Liver (tissue), 3 donors: ENCODE data around the gene GGA1.

Source experiments
- CTCF ChIP-seq: fragments of 150-350 bp; IDR thresholded peaks from 2 replicates; pipeline ENCODE4 v1.5.1; 2017; ENCODE audit warnings: improper control_type of control experiment, low read depth, low read length; ENCODE audit not compliant: missing input control
- EGR1 ChIP-seq, 2 donors: IDR thresholded peaks; 2 replicates each; pipeline ENCODE4 v1.6.1; 2016 to 2018; ENCODE audit warnings: antibody characterized with exemption in 2 of 2, low read depth in 2 of 2
- NR2F2 ChIP-seq: IDR thresholded peaks from 2 replicates; pipeline ENCODE4 v1.6.1; 2016; ENCODE audit warnings: antibody characterized with exemption
- RAD21 ChIP-seq, 2 donors: IDR thresholded peaks; 2 replicates each; pipeline ENCODE4 v1.6.1; 2016; ENCODE audit warnings: antibody characterized with exemption in 2 of 2, mild to moderate bottlenecking in 2 of 2
- SP1 ChIP-seq: IDR thresholded peaks from 2 replicates; pipeline ENCODE4 v1.6.1; 2018; ENCODE audit warnings: antibody characterized with exemption, mild to moderate bottlenecking
- YY1 ChIP-seq: IDR thresholded peaks from 2 replicates; pipeline ENCODE4 v1.6.1; 2016; ENCODE audit warnings: antibody characterized with exemption, mild to moderate bottlenecking
- TF ChIP-seq, protein P1 (sequence below): IDR thresholded peaks from 2 replicates; pipeline ENCODE4 v1.6.1; 2016; ENCODE audit warnings: antibody characterized with exemption
- donor health status: healthy.
- donor health status: healthy.

DNA sequence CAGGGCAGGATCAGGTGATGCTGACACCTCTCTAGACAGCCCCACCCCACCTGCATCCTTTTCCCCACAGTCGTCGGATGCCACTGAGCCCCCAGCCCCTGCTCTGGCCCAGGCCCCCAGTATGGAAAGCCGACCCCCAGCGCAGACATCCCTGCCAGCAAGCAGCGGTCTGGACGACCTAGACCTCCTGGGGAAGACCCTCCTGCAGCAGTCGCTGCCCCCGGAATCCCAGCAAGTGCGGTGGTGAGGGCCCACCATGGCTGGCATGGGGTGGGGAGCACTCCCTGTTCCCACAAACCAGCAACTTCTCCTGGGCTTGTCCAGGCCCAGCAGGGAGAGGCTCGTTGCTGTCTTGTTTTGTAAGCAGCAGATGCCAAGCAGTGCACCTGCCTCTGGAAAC, 21.3 kb downstream of the GGA1 start:
- TF ChIP-seq YY1 (no peak), CTCF (no peak), RAD21 (IDR thresholded peaks at IDR 0.05) (no peak), EGR1 (IDR thresholded peaks at IDR 0.05; ENCODE audit: low read depth in 2 of 2) (no peak), NR2F2 (no peak), SP1 (no peak)
- TF ChIP-seq, protein P1, sequence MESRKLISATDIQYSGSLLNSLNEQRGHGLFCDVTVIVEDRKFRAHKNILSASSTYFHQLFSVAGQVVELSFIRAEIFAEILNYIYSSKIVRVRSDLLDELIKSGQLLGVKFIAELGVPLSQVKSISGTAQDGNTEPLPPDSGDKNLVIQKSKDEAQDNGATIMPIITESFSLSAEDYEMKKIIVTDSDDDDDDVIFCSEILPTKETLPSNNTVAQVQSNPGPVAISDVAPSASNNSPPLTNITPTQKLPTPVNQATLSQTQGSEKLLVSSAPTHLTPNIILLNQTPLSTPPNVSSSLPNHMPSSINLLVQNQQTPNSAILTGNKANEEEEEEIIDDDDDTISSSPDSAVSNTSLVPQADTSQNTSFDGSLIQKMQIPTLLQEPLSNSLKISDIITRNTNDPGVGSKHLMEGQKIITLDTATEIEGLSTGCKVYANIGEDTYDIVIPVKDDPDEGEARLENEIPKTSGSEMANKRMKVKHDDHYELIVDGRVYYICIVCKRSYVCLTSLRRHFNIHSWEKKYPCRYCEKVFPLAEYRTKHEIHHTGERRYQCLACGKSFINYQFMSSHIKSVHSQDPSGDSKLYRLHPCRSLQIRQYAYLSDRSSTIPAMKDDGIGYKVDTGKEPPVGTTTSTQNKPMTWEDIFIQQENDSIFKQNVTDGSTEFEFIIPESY, result no peak
